Cortex of kidney (tissue), 1 donor: ENCODE data around the gene TGFBR2.

Experiments used
- DNase-seq: peaks from one replicate; lab custom pipeline; 2025; lab: John Stamatoyannopoulos, UW

TGFBR2 gene

DNA sequence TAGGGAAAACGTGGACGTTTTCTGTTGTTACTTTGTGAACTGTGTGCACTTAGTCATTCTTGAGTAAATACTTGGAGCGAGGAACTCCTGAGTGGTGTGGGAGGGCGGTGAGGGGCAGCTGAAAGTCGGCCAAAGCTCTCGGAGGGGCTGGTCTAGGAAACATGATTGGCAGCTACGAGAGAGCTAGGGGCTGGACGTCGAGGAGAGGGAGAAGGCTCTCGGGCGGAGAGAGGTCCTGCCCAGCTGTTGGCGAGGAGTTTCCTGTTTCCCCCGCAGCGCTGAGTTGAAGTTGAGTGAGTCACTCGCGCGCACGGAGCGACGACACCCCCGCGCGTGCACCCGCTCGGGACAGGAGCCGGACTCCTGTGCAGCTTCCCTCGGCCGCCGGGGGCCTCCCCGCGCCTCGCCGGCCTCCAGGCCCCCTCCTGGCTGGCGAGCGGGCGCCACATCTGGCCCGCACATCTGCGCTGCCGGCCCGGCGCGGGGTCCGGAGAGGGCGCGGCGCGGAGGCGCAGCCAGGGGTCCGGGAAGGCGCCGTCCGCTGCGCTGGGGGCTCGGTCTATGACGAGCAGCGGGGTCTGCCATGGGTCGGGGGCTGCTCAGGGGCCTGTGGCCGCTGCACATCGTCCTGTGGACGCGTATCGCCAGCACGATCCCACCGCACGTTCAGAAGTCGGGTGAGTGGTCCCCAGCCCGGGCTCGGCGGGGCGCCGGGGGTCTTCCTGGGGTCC lies at the start of gene TGFBR2:
TGFBR2 (plus strand) TSS at position 301 of the 731 bp plus-strand sequence; CDS start at position 584, 283 bp downstream.
- no peak for DNase-seq

DNA sequence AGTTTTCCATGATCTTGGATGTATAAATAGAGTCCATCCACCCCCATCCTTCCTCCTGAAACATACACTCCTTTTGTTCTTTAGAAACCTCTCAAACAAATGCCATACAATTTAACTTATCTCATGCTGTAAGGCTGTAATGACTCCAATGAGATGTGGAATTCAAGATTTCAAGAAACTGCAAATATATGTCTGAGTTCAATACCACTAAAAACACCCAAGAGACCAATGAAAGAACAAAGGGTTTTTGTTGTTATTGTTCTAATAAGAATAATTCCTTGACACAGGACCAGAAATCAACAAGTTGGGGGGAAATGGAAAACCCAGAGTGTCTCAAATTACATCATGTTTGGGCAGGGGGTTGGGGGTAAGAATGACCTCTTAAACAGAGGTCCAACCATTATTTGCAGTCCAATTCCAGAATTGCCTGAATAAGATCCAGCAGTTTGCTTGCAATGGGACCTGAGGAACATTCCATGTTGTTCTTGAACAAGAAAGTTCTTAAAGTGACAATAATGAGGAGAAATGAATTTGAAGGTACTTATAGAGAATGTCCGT lies 48.6 kb upstream of the TGFBR2 start:
- no peak for DNase-seq

DNA sequence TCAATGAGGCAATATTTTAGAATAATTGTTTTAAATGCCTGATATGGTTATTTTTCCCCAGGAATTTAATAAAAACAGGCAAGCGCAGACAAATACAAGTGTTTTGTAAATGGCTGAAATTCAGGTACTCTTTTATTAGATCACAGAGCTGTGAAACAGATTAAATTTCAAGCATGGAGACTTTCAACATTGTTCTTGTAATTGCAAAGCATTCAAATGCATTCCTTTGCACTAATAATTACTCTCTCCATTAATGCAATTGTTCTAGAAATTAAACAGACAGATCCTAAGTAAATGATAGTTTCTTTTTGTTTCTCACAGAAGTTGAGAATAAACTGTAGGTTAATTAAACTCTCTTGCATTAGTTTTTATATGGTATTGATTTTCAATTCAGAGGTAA lies 42.4 kb upstream of the TGFBR2 start:
- DNase-seq, result no peak

- DNase-seq, result no peak
Measured at GRCh38 chr3:30567139-30567753, 39.2 kb upstream of the TGFBR2 start.

DNA sequence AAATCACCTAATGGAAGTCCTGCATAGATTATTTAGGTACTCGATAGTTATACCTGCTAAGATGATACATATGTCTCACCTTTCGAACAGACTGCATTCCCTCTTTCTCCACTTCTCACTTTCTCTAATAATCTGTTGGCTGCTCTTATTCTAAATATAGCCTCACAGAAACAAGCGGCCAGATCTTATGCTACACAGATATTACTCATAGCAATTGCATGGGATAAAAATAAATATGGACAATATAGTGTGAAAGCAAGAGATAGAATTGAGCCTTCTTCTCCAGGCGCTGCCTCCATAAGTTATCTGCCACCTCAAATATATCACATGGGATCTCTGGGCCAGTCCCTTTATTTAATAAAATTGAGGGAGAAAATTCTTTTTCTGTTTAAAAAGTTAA lies 29.5 kb upstream of the TGFBR2 start:
- no peak for DNase-seq

DNA sequence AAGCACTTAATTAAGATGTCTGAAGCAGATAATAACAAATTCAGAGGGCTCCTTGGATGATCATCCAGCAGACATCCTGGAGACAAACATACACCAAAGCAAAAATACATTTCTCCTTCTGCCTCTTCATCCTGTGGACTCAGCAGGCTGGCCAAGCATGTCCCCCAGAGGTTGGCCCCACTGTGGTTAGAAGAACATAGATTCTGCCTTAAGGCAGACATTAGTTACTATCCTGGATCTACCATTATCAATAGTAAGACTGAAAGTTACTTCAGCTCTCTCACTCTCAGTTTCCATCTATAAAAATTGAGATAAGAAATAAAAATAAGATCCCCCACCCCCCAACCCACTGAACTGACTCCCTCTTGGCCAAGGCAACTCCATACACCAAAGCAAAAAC lies 28.6 kb upstream of the TGFBR2 start:
- no peak for DNase-seq

DNA sequence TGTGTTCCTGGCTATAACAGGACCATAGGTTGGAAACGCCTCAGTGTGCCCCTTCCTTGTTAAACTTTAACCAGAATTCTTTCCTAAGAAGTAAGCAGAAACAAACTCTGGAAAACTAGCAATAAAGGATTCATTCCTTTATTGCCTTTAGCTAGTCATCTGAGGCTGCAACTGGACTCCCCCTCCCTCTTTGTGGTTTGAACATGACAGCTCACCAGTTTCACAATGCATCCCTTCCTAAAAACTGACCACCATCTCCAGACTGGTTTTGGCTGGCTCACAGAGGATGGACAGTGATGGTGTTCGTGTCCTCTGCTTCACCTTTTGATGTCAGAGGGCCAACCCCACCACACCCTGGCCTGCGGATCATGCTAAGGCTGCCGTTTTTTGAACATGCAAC lies 27.9 kb upstream of the TGFBR2 start:
- DNase-seq, result no peak

- DNase-seq, result no peak
Measured at GRCh38 chr3:30578986-30579579, 27.3 kb upstream of the TGFBR2 start.

GRCh38 chr3:30581067-30581585 lies 25.3 kb upstream of the TGFBR2 start:
- DNase-seq, result no peak

GRCh38 chr3:30581982-30582381 lies 24.4 kb upstream of the TGFBR2 start:
- no peak for DNase-seq

GRCh38 chr3:30583973-30584372 lies 22.4 kb upstream of the TGFBR2 start:
- no peak for DNase-seq

DNA sequence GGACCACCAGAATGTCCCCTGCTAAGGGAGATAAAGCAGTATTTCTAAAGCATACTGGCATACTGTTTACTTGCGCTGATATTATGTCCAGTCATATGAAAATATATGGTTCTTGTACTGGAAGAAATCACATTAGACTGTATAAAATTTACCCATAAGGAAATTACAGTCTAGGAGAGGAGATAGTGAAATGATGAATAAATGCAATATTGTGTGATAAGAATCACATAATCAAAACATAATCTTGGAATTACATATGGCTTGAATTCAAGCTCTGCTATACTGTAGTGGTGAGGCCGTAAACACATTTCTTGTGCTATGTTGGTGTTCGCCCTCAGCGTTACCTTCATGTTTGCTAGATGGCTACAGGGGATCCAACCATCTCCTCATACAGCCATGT lies 20.7 kb upstream of the TGFBR2 start:
- DNase-seq, result no peak

DNA sequence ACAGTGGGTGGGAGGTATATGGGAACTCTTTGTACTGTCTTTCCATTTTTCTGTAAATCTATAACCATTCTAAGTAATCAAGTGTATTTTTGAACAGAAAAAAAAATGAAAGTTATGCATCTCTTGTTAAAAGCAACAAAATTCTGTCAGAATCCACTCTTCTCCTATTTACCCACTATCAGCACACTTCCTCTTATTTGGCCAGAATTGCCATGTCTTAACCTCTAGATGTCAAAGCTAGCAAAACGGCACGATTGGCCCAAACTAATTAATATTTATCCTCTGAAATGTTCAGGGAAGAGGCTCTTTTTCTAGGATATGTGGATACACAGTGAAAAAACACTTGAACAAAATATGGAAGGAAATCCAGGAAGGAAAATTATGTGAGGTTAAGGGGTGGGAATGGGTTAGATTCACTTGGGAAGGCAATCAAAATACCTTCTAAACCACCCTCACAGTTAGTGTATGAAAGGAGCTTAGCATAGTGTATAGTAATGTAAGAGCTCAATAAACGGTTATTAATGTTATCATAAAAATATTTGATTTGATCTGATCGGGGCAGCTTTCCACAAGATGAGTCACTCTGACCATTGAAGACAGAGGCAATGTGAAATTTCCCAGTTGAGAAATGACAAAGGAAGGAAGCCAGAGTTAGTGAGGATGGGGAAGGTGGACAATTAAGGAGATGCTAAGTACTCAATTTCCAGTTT lies 20.1 kb upstream of the TGFBR2 start:
- DNase-seq, result no peak

DNA sequence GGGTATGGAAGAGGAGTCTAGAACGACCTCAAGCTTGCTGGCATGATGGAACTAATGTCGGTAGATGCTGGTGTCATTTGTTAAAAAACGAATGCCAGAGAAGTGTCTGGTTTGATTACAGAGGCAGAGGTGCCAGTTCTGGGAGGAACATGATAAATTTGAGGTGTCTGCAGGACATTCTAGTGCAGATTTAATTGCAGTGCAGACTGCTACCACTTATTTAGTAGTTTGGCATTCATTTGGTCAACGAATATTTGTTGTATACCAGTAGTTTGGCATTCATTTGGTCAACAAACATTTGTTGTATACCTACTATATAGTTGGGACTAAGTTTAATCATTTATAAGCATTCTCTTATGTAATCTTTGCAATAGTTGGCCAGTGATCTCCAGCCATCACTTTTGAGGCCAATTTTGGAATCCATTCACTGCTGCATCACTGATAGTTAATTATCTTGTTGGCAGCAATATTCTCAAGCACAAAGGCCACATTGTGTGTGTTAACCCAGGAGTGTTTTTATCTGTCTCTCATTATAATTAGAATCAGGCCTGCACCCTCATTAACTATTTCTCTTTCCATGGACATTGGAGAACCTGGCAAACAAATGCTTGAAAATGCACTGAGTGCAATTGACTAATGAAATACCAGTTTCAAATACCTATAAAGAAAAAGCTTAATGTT lies 19.5 kb upstream of the TGFBR2 start:
- DNase-seq, result no peak

DNA sequence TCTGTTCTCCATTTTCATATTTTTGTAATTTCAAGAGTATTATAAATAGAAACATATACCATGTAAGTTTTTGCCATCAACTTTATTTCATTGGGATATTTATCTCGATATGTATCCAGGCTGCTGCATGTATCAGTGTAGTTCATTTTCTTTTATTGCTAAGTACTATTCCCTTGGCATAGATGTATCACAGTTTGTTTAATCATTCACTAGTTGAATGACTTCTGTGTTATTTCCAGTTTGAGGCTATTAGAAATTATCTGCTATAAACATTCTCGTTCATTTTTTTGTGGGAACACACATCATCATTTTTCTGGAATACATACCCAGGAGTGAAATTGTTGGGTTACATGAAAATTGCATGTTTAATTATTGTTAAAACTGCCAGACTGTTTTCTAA lies 18.5 kb upstream of the TGFBR2 start:
- DNase-seq, result no peak

DNA sequence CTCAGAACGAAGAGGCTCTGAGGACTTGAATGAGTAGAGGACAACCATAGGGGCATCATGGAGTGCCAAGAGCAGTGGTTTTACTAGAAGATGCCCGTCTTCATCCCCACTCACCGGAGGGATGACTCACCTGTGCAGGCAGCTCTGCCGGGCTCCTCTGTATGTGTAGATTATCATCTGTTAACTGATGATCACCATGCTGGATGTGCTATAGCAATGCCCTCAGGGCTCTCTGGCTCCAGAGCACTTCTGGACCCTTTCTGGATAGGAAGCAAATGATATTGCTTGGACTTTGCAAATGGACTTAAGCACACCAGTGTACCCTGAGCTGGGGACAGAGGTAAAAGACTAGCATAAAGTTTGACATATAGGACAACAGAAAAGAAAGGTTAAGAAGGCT lies 10.2 kb upstream of the TGFBR2 start:
- DNase-seq, result no peak

GRCh38 chr3:30597131-30597768 lies 9.2 kb upstream of the TGFBR2 start:
- no peak for DNase-seq

- no peak for DNase-seq
Measured at GRCh38 chr3:30597769-30598134, 8.6 kb upstream of the TGFBR2 start.

GRCh38 chr3:30598668-30599545 lies 7.5 kb upstream of the TGFBR2 start:
- no peak for DNase-seq

GRCh38 chr3:30600572-30600971 lies 5.8 kb upstream of the TGFBR2 start:
- no peak for DNase-seq
